Stimulated activated naive CD8-positive, alpha-beta T cell treated with anti-CD3 and anti-CD28 coated beads, Interleukin-15, Interleukin-2, amounts not matched to agents 100 U/mL and 50 U/mL, for 24 hours (primary cell): Measurements from ENCODE around the gene C3orf20.

Source experiments
- ATAC-seq: fragments of 150-1000 bp; cut with Tn5 transposase; one replicate; pipeline ENCODE4 v1.10.0; 2021
- DNase-seq: peaks from one replicate; pipeline ENCODE4 v3.0.0; 2021

The C3orf20 gene

GRCh38 chr3:14674841-14675240, at the start of gene C3orf20:
Gene C3orf20 (plus strand): TSS chr3:14675141. CDS start chr3:14682714, 7,573 bp downstream.
- DNase-seq (no peak), ATAC-seq (no peak)

DNA sequence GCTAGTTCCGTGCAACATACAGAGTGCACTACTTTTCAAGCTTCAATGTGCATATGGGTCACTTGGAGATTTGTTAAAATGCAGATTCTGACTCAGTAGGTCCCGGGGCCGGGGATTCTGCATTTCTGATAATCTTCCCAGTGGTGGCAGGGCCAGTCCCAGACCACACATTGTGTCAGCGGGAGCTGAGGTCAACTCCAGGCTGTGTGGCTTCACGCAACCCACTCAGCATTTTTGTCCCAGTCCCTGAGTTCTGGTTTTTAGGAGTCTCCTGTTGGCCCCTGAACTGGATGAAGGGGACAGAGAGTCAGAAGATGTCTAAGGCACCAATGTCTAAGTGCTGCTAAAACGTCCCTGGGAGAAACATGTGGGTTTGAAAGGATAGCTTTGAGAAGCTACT, 49.5 kb upstream of the C3orf20 start:
- ATAC-seq, result no peak

DNA sequence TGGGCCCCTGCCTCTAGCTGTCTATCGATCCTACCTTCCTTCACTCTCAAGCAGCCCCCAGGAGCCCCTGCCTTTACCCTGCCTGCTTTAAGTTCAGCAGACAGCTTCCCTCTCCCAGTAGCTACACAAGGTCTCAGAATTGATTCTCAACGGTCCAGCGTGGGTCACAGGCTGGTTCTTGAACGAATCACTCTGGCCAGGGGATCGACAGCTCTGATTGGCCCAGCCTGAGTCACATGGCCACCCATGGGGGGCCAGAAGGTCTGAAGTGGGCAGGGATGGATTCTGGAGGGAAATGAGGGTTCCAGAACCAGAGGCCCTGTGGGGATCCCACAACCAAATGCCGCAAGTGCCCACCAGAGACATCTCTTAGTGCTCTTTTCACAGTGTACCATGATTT, 47.1 kb upstream of the C3orf20 start:
- ATAC-seq (no peak), DNase-seq (no peak)

More for the DNA sequence above, 49.5 kb upstream of the C3orf20 start:
- DNase-seq, result no peak

DNA sequence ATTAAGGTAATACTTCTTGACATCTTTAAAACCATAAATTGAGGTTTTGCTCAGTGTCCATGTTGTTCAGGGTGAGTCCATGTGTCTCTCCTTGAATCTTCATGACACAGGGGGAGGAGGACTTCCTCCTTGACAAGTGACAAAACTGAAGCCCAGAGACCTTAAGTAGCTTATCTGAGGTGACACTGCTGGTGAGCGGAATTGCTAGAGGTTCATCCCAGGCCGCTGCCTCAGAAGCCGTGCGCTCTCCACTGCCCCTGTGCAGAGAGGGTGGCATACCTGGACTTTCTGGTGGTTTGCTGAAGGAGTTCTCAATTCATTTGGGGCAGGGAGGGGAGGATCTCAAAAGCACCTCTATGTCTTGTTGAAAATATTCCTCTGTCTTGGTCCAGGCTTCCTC, 46.5 kb upstream of the C3orf20 start:
- DNase-seq (no peak), ATAC-seq (no peak)

GRCh38 chr3:14630404-14631100, 44.4 kb upstream of the C3orf20 start:
- no peak for DNase-seq
- no peak for ATAC-seq

DNA sequence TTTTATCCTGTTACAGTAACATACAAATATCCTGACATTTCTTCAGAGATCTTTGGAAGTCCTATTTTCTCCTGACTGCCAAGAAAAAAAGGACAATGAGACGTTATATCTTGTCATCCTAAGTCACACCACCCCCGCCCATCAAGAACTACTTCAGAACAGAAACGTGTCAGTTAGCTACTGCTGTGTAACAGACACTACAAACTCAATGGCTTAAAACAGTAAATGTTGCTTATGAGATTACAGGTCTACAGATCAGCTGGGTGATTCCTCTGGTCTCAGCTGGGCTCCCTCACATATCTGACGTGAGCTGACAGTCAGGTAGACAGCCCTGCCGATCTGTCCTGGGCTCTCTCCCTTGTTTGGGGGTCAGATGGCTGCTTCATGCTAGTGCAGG, 43.8 kb upstream of the C3orf20 start:
- DNase-seq, result no peak
- no peak for ATAC-seq

GRCh38 chr3:14631687-14632441, 43.1 kb upstream of the C3orf20 start:
- no peak for ATAC-seq
- DNase-seq, result no peak

DNA sequence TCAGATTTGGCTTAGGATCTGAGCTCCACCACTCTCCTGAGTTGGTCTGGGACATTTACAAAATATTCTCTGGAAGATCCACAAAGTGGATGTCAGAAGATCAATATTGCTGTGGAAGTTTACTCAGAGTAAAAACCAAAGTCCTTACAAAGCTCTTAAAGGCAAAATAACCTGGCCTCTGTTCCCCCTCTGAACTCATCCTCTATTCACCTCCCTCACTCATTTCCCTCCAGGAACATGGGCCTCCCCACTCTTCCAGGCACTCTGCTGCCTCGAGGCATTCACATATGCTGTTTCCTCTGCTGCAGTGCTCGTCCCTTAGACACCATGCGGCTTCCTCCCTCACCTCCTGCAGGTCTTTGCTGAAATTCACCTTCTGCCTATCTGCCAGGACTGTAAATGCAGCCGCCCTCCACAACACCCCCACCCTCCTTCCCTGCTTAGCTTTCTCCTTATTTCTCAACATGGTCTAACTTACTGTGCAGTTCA, 42.5 kb upstream of the C3orf20 start:
- DNase-seq (no peak), ATAC-seq (no peak)

DNA sequence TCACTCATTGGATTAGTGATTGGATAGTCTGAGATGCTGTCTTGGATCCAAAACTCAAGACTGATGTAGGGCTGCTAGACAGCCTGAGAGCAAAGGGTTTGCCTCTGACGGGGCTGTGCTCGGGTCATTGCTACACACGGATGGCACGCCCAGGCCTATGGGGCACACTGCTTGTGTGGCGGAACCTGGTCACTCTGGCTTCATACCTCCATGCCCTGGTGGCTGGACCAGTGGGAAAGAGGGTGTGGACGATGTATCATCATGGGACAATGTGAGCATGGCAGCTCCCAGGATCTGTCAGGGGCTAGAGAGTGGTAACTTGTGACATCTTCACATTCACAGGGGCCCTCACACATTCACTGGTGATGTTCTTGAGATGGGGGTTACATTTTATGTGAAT, 41.5 kb upstream of the C3orf20 start:
- no peak for DNase-seq
- no peak for ATAC-seq

DNA sequence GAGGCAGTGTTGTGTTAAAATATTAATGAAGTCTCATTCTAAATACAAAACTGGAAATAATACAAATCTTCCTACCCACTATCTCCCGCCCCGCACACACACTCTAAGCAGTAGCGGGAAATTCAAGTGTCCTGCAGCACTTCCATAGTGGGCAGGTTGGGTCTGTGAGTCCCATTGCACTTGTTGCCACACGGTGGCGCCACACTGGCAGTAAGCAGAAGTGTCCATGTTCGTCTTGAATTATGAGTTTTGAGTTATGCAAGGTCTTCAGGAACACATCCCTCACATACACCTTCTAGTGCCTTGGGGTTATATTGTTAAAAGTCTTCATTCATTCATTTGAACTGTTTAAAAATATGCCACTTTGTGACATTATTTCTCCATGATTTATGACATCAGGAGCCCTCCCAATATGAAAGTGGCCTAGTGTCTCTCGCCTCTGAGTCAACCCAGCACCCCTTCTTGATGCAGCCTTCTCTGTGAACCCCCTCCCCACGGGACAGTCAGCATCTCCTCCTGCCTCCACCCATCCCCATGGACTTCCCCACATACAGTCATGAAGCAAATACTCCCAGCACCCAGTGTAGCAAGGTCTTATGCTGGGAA, 41.0 kb upstream of the C3orf20 start:
- ATAC-seq, result peak; percentile 69
- DNase-seq, result peak; percentile 61

- ATAC-seq, result no peak
These were observed 40.1 kb upstream of the C3orf20 start for GRCh38 chr3:14634763-14635400.

DNA sequence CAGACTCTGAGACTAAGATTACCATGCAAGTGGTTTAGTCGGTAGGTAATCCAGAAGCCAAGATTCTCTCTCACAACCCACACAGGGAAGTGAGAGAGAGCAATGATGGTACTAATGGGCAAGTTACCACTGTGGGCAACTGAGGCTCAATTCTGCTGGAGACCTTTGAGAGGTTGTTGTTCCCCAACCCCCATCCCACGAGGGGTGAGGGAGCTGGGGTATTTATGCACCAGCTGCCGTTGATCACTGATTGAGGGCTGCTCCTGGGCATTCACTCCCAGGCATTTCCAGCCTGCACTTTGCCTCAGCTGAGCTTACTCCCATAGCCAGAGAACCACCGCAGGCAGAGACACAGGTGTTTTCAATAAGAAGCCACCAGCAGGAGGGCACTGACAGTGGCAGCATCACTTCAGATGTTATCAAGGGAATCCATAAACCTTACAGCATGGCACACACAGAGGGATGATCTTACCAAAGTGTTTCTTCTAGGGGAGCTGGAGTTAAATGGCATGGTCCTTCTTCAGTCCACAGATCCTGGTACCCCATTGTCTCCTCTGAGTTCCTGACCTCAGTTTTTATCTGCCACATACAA, 38.3 kb upstream of the C3orf20 start:
- ATAC-seq, result no peak
- DNase-seq, result no peak

More at GRCh38 chr3:14634763-14635400, 40.1 kb upstream of the C3orf20 start:
- DNase-seq, result no peak

DNA sequence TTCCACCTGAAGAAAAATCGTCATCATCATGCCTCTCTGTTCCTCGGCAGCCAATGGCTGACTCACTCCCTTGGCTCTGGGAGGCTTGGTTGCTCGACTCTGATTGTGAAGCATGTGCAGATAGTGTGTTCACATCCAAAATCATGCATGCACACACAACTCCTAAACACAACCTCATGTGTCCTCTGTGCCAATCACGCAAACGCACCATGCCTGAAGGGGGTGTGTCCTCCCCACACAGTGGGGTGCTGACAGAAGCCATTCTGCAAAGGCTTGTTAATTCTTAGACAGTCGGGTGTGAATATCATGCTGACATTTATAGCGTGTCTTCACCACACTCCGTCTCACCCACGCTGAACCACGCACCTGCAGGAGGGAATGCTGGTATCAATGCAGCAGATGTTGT, 34.8 kb upstream of the C3orf20 start:
- DNase-seq (no peak), ATAC-seq (no peak)

GRCh38 chr3:14640734-14641133, 34.2 kb upstream of the C3orf20 start:
- DNase-seq (no peak), ATAC-seq (no peak)

DNA sequence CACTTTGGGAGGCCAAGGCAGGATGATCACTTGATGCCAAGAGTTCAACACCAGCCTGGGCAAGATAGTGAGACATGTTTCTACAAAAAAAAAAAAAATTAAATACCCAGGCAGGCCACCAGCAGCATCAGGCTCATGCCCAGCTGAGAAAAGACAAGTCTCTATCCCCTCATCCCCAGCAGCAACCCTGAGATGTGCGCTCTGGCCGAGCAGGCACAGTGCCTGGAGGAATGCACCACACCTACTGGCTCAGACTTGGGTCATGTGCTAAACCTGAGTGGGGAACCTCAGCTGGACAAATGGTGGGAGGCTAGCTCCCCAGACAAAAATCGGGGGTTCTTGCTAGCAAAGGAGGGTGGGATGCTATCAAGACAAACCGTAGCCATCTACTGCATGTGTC, 33.6 kb upstream of the C3orf20 start:
- no peak for DNase-seq
- no peak for ATAC-seq

- ATAC-seq (no peak), DNase-seq (no peak)
These were observed 29.5 kb upstream of the C3orf20 start for GRCh38 chr3:14645453-14645852.

DNA sequence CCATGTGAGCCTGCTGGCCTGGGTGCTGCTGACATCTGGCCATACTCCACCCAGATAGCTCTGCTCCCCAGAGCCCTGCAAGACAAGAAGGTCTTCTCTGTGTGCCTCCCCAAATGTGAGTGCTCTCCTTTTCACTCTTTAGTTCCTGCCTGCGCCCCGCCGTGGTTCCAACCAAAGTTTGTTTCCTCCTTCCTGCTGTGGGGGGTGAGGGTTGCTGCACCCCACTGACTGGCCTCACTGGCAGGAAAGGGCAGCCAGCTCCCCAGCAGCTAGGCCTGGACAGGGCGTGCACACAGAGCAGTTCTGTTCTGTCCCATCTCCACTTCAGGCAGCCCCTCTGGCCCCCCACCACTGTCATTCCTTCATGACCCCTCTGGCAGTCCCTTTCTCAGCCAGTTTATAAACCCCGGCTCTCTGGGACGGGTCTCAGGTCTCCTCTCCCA, 28.8 kb upstream of the C3orf20 start:
- ATAC-seq (no peak), DNase-seq (no peak)

DNA sequence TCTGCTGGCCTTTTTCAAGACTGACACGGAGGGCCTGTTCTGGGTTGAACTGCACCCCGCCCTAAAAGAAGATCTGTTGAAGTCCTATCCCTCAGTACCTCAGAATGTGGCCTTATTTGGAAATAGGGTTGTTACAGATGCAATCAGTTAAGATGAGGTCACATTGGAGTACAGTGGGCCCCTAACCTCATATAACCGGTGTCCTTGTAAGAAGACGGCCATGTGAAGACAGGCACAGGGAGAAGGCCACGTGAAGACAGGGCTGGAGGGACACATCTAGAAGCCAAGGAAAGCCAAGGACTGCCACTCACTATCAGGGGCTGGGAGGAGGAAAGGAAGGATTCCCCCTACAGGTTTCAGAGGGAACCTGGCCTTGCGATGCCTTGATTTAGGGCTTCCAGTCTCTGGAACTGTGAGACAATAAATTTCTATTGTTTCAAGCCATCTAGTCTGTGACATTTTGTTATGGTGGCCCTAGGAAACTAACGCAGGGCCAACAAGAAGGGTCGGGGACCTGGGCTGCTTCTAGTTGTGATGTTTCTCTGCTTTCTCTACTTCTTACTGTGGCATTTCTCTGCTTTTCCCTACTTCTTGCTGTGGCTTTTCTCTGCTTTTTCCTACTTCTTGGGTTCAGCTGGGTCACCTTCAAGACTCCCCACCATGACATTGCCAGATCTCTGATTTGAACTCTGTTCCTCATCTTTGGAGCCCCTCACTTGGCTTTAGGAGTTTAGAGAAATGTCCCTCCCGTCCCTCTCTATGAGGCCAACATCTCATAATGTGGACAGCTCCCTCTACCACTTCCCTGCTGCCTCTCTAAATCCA, 28.1 kb upstream of the C3orf20 start:
- DNase-seq (no peak), ATAC-seq (no peak)

DNA sequence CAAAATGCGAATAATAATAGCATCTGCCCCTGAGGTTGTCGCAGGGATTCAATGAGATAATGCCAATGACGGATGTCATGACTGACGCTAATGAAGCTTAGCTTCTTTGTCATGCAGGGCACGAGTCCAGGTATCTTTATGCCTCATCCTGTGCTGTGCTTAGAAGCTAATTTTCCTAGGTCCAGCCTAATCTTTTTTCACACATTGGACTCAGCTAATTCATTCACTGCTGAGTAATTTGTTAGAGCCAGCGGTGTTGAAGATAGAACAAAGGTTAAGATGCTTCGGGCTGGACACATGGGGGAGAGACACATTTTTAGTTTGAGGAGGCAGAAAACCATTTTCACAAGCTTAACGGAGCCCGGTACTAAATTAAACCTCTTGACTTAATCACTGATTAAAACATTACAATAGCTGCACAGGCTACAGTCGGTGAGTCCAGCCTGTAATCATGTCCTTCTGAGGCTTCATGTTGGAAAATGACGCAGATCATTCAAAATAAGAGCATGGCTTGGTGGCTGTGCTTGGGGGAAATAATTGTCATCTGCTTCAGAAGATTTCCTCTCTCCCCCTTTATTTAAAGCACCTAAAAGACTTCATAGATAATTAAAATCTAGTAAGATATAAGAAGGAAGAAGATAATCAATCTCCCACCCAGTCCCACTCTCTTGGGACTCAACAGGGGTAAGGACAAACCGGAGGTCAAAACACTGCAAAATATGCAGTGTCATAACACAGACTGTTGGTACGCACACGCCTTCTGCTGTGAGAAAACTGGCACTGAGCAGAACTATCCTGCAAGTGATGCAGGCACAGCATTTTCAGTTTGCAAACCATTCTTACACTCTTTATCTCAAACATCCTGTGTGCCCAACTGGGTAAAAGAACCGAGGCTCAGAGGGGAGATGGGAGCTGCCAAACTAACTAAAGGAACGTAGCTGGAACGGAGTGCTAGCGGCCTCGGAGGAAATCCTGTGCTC, 26.7 kb upstream of the C3orf20 start:
- no peak for ATAC-seq
- no peak for DNase-seq

GRCh38 chr3:14649466-14649865, 25.5 kb upstream of the C3orf20 start:
- no peak for ATAC-seq
- no peak for DNase-seq
